Measurements from ENCODE around the gene SCRN2.

- TF ChIP-seq ZBED4 (CRISPR knock-in tag; IDR thresholded peaks at IDR 0.05; ENCODE audit: borderline replicate concordance) (no peak), PRPF4 (IDR thresholded peaks at IDR 0.05; ENCODE audit: low read depth, low read length, poor library complexity, severe bottlenecking) (no peak), PBX3 (CRISPR knock-in tag; IDR thresholded peaks at IDR 0.05; ENCODE audit: borderline replicate concordance) (no peak), CTCF (CRISPR knock-in tag; IDR thresholded peaks at IDR 0.05) (no peak), ZNF589 (CRISPR knock-in tag; conservative IDR thresholded peaks at IDR 0.05) (no peak), SMAD9 (CRISPR knock-in tag; IDR thresholded peaks at IDR 0.05) (no peak), AHDC1 (CRISPR knock-in tag; IDR thresholded peaks at IDR 0.05; ENCODE audit: borderline replicate concordance) (no peak), RAD21 (CRISPR knock-in tag; IDR thresholded peaks at IDR 0.05) (no peak), ZKSCAN1 (IDR thresholded peaks at IDR 0.05; ENCODE audit: low read length) (no peak), ESRRA (CRISPR knock-in tag; IDR thresholded peaks at IDR 0.05; ENCODE audit: low read depth) (no peak), HCFC1 (IDR thresholded peaks at IDR 0.05; ENCODE audit: low read depth, low read length) (no peak), SNAPC5 (CRISPR knock-in tag; IDR thresholded peaks at IDR 0.05; ENCODE audit: borderline replicate concordance) (no peak)
Measured at GRCh38 chr17:47856830-47857229, 15.8 kb upstream of the SCRN2 start.

Data from HepG2 (cell line).